ENCODE data around the gene OR1D5.

DNA sequence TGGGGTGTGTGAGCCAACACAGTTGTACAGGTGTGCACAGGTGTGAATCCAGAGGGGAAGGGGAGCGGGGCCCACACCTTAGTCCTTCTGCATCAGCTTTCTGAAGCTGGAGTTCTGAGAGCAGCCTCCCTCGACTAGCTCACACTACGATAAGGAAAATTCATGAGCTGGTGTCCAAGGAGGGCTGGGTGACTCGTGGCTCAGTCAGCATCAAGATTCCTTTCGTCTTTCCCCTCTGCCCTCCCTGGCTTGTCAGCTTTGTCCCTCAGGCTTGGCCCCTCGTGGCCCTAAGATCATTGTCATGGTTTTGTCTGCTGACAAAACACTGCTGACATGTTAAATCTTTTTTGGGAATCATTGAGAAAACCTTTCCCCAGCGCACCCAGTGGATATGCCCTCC, 47.5 kb downstream of the OR1D5 start:
- TF ChIP-seq POLR2A (IDR thresholded peaks at IDR 0.05; ENCODE audit: borderline replicate concordance, extremely low read depth, insufficient read depth, insufficient read length) (no peak), EZH2 (IDR thresholded peaks at IDR 0.05) (no peak), JUND (IDR thresholded peaks at IDR 0.05) (no peak), YY1 (IDR thresholded peaks at IDR 0.05; ENCODE audit: extremely low read depth, insufficient replicate concordance, low read depth, low read length) (no peak), CBX3 (IDR thresholded peaks at IDR 0.05; ENCODE audit: low read depth) (no peak)
- TF ChIP-seq, protein P1, sequence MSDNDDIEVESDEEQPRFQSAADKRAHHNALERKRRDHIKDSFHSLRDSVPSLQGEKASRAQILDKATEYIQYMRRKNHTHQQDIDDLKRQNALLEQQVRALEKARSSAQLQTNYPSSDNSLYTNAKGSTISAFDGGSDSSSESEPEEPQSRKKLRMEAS (IDR thresholded peaks at IDR 0.05): no peak
- TF ChIP-seq, protein P2, sequence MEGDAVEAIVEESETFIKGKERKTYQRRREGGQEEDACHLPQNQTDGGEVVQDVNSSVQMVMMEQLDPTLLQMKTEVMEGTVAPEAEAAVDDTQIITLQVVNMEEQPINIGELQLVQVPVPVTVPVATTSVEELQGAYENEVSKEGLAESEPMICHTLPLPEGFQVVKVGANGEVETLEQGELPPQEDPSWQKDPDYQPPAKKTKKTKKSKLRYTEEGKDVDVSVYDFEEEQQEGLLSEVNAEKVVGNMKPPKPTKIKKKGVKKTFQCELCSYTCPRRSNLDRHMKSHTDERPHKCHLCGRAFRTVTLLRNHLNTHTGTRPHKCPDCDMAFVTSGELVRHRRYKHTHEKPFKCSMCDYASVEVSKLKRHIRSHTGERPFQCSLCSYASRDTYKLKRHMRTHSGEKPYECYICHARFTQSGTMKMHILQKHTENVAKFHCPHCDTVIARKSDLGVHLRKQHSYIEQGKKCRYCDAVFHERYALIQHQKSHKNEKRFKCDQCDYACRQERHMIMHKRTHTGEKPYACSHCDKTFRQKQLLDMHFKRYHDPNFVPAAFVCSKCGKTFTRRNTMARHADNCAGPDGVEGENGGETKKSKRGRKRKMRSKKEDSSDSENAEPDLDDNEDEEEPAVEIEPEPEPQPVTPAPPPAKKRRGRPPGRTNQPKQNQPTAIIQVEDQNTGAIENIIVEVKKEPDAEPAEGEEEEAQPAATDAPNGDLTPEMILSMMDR (IDR thresholded peaks at IDR 0.05 in 2 of 3, conservative IDR thresholded peaks at IDR 0.05 in 1 of 3; ENCODE audit: borderline replicate concordance in 1 of 3, insufficient read depth in 1 of 3, low read depth in 2 of 3, low read length in 2 of 3): no peak
